ENCODE results near the gene RACK1. TPM values are rescaled to one million over a fixed set of nuclear protein-coding genes. Genes with fewer than 3 reads are reported as not detected.

Gene RACK1
- total RNA-seq, 2 experiments from 2014 or later: 2,077 to 5,614 TPM

- intact Hi-C loops (cut with micrococcal nuclease; ENCODE audit: unreplicated experiment): no loop called here
- peaks cover 44% of the 10 kb centered on the region for H3K36me3 ChIP-seq (ENCODE audit: insufficient read depth, low read length)
- DNase-seq (ENCODE audit: low spot score): peak; percentile 68
- H2AFZ ChIP-seq (ENCODE audit: low read length): no peak overlapping the region; the same call in 1 of the 2 replicates
- H3K4me3 ChIP-seq (ENCODE audit: low read depth, low read length, poor library complexity, severe bottlenecking): peak overlapping the region; percentile 86
- H4K20me1 ChIP-seq (ENCODE audit: insufficient read depth, low read length): peaks cover 5% of the 10 kb centered on the region; the same call in 1 of the 2 replicates
- H3K9me3 ChIP-seq (ENCODE audit: low read length): no peaks in the 10 kb centered on the region
- peaks cover 34% of the 10 kb centered on the region for H3K79me2 ChIP-seq (ENCODE audit: insufficient read depth, low read depth, low read length)
- peak overlapping the region; percentile 97 for H3K27ac ChIP-seq (ENCODE audit: low read depth, low read length, poor library complexity, severe bottlenecking)
- peaks cover 52% of the 10 kb centered on the region for H3K4me1 ChIP-seq (ENCODE audit: insufficient read depth, low read length, poor library complexity, severe bottlenecking)
- H3K9me2 ChIP-seq (ENCODE audit: insufficient read depth, low read length): no peaks in the 10 kb centered on the region
- TF ChIP-seq EZH2phosphoT487 (IDR thresholded peaks at IDR 0.05; ENCODE audit: borderline replicate concordance, low read depth, low read length) (no peak), CTCF (conservative IDR thresholded peaks at IDR 0.05; ENCODE audit: low read length) (no peak)
- ChIA-PET POLR2A (interaction anchor here (1.2 to 3.6 kb wide), 4 partner anchors 20 to 53 kb away, joined by 3 to 20 read pairs (median 6); partner anchors contain the start of genes RACK1 and TRIM52), CTCF (ENCODE audit: unreplicated experiment) (interaction anchor here (0.6 kb wide), 1 partner anchor 40 kb away, joined by 4 read pairs; no protein-coding TSS in a partner anchor)
- H3K4me2 ChIP-seq (ENCODE audit: low read length): peak overlapping the region; percentile 96
- BruUV-seq (replicated peaks): no TSS peak
Observed at GRCh38 chr5:181224390-181225229, 19.1 kb downstream of the RACK1 start.

- Histone ChIP-seq H3K36me3 (ENCODE audit: insufficient read depth, low read length) (peaks cover 36% of the 10 kb centered on the region), H3K9me2 (ENCODE audit: insufficient read depth, low read length) (no peaks in the 10 kb centered on the region), H2AFZ (ENCODE audit: low read length) (no peak overlapping the region; the same call in 1 of the 2 replicates), H3K79me2 (ENCODE audit: insufficient read depth, low read depth, low read length) (peaks cover 34% of the 10 kb centered on the region), H4K20me1 (ENCODE audit: insufficient read depth, low read length) (peaks cover 5% of the 10 kb centered on the region; the same call in 1 of the 2 replicates), H3K27ac (ENCODE audit: low read depth, low read length, poor library complexity, severe bottlenecking) (peak overlapping the region; percentile 97), H3K9me3 (ENCODE audit: low read length) (no peaks in the 10 kb centered on the region), H3K4me2 (ENCODE audit: low read length) (peak overlapping the region; percentile 96), H3K4me1 (ENCODE audit: insufficient read depth, low read length, poor library complexity, severe bottlenecking) (peaks cover 45% of the 10 kb centered on the region), H3K4me3 (ENCODE audit: low read depth, low read length, poor library complexity, severe bottlenecking) (peak overlapping the region; percentile 86)
- ChIA-PET POLR2A (interaction anchor here (1.0 to 3.6 kb wide), 7 partner anchors 11 to 52 kb away, joined by 3 to 20 read pairs (median 3); partner anchors contain the start of genes RACK1 and TRIM52), CTCF (ENCODE audit: unreplicated experiment) (interaction anchor here (0.6 kb wide), 2 partner anchors 30 to 1624 kb away, joined by 3 to 5 read pairs; no protein-coding TSS in a partner anchor)
- TF ChIP-seq EZH2phosphoT487 (IDR thresholded peaks at IDR 0.05; ENCODE audit: borderline replicate concordance, low read depth, low read length) (no peak), CTCF (conservative IDR thresholded peaks at IDR 0.05; ENCODE audit: low read length) (no peak)
- BruUV-seq (replicated peaks): TSS peak; percentile 73
- DNase-seq (ENCODE audit: low spot score): peak; percentile 63
- intact Hi-C loops (cut with micrococcal nuclease; ENCODE audit: unreplicated experiment): loop anchor here (1.0 to 2.0 kb wide), 7 partner anchors 19 to 419 kb away; partner anchors contain the start of genes RACK1, TRIM52 and ZFP62
Observed at GRCh38 chr5:181223729-181224389, 19.8 kb downstream of the RACK1 start.
